ENCODE measurements around the gene MAP6. TPM values are rescaled to one million over a fixed set of nuclear protein-coding genes. Genes with fewer than 3 reads are reported as not detected.
A peak's percentile ranks its signal among the peaks of the same experiment; 100 is the strongest.

The MAP6 gene
- total RNA-seq, 2 donors from 2014 or later = 0.12 to 0.18 TPM

GRCh38 chr11:75549370-75549958 is 119.4 kb downstream of the MAP6 start:
- H3K27ac Mint-ChIP-seq = no peak overlapping the region
- ATAC-seq = no peak
- peaks cover 2% of the 10 kb centered on the region for H3K4me1 Mint-ChIP-seq
- no peak for DNase-seq
- H3K4me3 Mint-ChIP-seq = no peak overlapping the region
- H3K9me3 ChIP-seq (ENCODE audit: control insufficient read depth, low read length, poor library complexity, severe bottlenecking) = no peaks in the 10 kb centered on the region
- no peaks in the 10 kb centered on the region for H3K36me3 Mint-ChIP-seq (ENCODE audit: low read depth)
- H3K27me3 Mint-ChIP-seq = peaks cover 6% of the 10 kb centered on the region

DNA sequence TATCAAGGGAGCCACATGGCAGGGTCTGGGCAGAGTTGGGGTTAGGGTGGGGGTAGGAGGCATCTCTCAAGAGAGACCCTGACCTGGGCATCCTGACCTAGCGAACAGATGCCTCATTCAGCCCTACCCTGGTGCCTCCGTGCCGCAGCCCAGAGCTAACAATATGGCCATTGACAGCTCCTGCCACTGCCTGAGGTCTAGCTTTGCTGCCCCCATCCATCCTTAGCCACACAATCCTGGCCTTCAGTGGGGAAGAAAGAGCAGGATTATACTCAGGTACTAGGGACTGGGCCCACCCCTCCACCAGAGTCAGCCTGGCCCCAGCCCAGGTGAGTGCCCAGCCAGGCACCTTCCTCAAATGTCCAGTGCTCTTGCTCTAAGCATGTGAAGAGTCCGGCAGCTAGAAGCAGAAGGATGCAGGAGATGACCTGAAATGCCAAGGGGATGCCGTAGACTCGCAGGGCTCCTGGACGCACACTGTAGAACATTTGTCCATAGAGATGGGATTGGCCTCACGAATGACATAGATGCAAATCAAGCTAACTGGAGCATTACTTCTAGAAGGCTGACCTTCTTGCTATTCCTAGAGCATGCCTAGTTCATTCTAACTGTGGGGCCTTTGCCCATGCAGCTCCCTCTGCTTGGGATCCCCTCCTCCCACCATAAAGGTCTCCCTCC is 120.1 kb downstream of the MAP6 start:
- DNase-seq (no peak), ATAC-seq (no peak)
- Mint-ChIP-seq H3K27me3 (peaks cover 6% of the 10 kb centered on the region), H3K27ac (no peak overlapping the region), H3K36me3 (ENCODE audit: low read depth) (no peaks in the 10 kb centered on the region), H3K4me3 (no peak overlapping the region), H3K4me1 (peaks cover 2% of the 10 kb centered on the region)
- no peaks in the 10 kb centered on the region for H3K9me3 ChIP-seq (ENCODE audit: control insufficient read depth, low read length, poor library complexity, severe bottlenecking)

DNA sequence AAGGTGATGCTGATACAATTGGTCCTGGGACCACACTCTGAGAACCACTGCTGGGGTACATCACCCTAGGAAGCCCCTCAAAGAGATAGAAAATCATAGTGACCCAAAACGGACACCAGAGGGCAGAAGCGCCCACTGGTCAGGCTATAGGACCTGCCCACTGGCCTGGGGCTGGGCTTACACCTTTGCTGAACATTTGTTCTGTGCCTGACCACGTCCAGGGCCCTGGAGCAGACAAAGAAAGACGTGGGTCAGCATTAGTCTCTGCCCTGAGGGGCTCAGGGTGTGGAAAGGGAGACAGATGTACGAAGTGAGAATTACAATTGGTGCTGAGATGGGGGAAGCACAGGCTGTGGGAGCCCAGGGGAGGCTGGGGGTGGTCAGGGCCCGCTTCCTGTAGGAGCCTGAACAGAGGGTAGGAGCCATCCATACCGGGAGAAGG is 121.2 kb downstream of the MAP6 start:
- H3K27ac Mint-ChIP-seq = peak overlapping the region; percentile 78
- peaks cover 6% of the 10 kb centered on the region for H3K27me3 Mint-ChIP-seq
- no peak for DNase-seq
- H3K4me1 Mint-ChIP-seq = peaks cover 2% of the 10 kb centered on the region
- H3K9me3 ChIP-seq (ENCODE audit: control insufficient read depth, low read length, poor library complexity, severe bottlenecking) = no peaks in the 10 kb centered on the region
- peak; percentile 33 for ATAC-seq
- H3K4me3 Mint-ChIP-seq = no peak overlapping the region
- H3K36me3 Mint-ChIP-seq (ENCODE audit: low read depth) = no peaks in the 10 kb centered on the region

DNA sequence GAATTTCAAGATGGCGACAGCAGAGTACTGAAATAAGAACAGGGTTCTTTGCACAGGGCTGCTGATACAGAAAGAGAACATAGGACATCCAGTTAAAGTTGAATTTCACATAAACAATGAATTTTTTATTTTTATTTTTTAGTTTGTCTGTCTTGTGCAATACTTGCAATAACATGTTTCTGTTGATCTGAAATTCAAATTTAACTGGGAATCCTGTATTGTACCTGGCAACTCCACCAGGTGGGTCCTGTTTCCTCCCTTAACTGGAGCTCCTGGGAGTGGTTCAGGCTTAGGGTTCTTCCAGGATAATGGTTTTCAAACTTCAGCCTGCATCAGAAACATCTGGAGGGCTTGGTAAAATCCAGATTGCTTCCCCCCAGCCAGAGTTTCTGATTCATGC is 121.7 kb downstream of the MAP6 start:
- ATAC-seq (no peak), DNase-seq (no peak)
- Mint-ChIP-seq H3K36me3 (ENCODE audit: low read depth) (no peaks in the 10 kb centered on the region), H3K4me3 (no peak overlapping the region), H3K27me3 (peaks cover 6% of the 10 kb centered on the region), H3K4me1 (peaks cover 2% of the 10 kb centered on the region), H3K27ac (peak overlapping the region; percentile 78)
- H3K9me3 ChIP-seq (ENCODE audit: control insufficient read depth, low read length, poor library complexity, severe bottlenecking) = no peaks in the 10 kb centered on the region

DNA sequence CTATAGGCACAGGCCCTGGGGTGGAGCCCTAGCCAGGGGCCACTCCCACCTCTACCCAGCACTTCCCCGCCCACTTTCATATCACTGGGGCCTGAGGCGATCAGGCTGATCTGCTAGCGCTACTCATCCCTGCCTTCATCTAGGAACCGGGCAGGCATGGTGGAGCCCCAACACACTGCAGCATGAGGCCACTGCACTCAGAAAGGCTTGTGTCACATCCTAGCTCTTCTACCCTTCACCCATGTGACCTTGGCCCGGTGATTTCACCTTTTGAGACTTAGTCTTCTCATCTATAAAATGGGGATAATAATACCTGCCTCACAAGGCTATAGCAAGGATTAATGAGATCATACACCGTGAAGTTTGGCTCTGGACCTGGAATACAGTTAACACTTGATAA is 125.0 kb downstream of the MAP6 start:
- ATAC-seq = no peak
- H3K4me3 Mint-ChIP-seq = no peak overlapping the region

DNA sequence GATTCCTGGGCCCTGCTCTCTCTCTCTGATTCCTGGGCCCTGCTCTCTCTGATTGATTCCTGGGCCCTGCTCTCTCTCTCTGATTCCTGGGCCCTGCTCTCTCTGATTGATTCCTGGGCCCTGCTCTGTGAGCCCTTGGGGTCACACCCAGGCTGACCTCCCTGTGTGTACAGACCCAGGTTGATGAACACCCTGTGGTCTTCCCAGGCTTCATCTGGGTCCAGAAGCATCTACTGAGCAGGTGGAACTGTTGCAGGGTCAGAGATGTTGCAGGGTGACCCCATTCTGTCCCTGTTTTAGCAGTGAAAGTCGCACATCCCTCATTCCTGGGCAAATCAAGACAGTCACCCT is 126.8 kb downstream of the MAP6 start:
- H3K4me3 Mint-ChIP-seq = no peak overlapping the region
- no peak for ATAC-seq
- peaks cover 15% of the 10 kb centered on the region for H3K4me1 Mint-ChIP-seq
- no peaks in the 10 kb centered on the region for H3K36me3 Mint-ChIP-seq (ENCODE audit: low read depth)
- no peaks in the 10 kb centered on the region for H3K27me3 Mint-ChIP-seq
- no peaks in the 10 kb centered on the region for H3K9me3 ChIP-seq (ENCODE audit: control insufficient read depth, low read length, poor library complexity, severe bottlenecking)
- H3K27ac Mint-ChIP-seq = no peak overlapping the region
- DNase-seq = no peak

More for the DNA sequence above, 125.0 kb downstream of the MAP6 start:
- Mint-ChIP-seq H3K27ac (no peak overlapping the region), H3K27me3 (peaks cover 6% of the 10 kb centered on the region), H3K4me1 (no peaks in the 10 kb centered on the region), H3K36me3 (ENCODE audit: low read depth) (no peaks in the 10 kb centered on the region)
- DNase-seq = no peak
- no peaks in the 10 kb centered on the region for H3K9me3 ChIP-seq (ENCODE audit: control insufficient read depth, low read length, poor library complexity, severe bottlenecking)

- no peaks in the 10 kb centered on the region for H3K36me3 Mint-ChIP-seq (ENCODE audit: low read depth)
- no peak overlapping the region for H3K4me3 Mint-ChIP-seq
- ATAC-seq (no peak), DNase-seq (no peak)
- H3K4me1 Mint-ChIP-seq = peaks cover 21% of the 10 kb centered on the region
- no peaks in the 10 kb centered on the region for H3K9me3 ChIP-seq (ENCODE audit: control insufficient read depth, low read length, poor library complexity, severe bottlenecking)
- no peak overlapping the region for H3K27ac Mint-ChIP-seq
- H3K27me3 Mint-ChIP-seq = no peaks in the 10 kb centered on the region
Measured at GRCh38 chr11:75541193-75542087, 127.4 kb downstream of the MAP6 start.

- H3K27ac Mint-ChIP-seq = no peak overlapping the region
- ATAC-seq (no peak), DNase-seq (no peak)
- no peak overlapping the region for H3K4me3 Mint-ChIP-seq
- no peaks in the 10 kb centered on the region for H3K27me3 Mint-ChIP-seq
- no peaks in the 10 kb centered on the region for H3K9me3 ChIP-seq (ENCODE audit: control insufficient read depth, low read length, poor library complexity, severe bottlenecking)
- peaks cover 21% of the 10 kb centered on the region for H3K4me1 Mint-ChIP-seq
- no peaks in the 10 kb centered on the region for H3K36me3 Mint-ChIP-seq (ENCODE audit: low read depth)
Measured at GRCh38 chr11:75539459-75540334, 129.1 kb downstream of the MAP6 start.

GRCh38 chr11:75538150-75538942 is 130.5 kb downstream of the MAP6 start:
- no peak for ATAC-seq
- no peaks in the 10 kb centered on the region for H3K36me3 Mint-ChIP-seq (ENCODE audit: low read depth)
- no peak overlapping the region for H3K4me3 Mint-ChIP-seq
- H3K4me1 Mint-ChIP-seq = peaks cover 21% of the 10 kb centered on the region
- H3K9me3 ChIP-seq (ENCODE audit: control insufficient read depth, low read length, poor library complexity, severe bottlenecking) = no peaks in the 10 kb centered on the region
- H3K27me3 Mint-ChIP-seq = no peaks in the 10 kb centered on the region
- H3K27ac Mint-ChIP-seq = peak overlapping the region; percentile 90
- no peak for DNase-seq

DNA sequence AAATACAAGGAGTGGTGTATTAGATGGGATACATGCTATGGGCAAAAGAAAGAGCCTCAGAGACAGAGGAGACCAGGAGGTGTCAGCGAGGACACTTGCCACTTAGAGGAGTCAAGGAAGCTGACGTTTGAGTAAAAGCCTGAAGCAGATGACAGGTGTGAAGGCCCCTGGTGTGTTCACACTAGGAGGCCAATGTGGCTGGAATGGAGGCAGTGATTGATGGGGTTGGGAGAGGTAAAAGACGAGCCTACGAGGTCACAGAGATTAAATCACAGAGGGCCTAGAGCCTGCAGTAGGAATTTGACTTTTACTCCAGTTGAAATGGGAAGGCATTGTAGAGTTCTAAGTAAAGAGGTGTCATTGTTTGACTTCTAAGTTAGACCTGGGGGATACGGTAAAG is 131.1 kb downstream of the MAP6 start:
- Mint-ChIP-seq H3K27me3 (no peaks in the 10 kb centered on the region), H3K27ac (peak overlapping the region; percentile 90), H3K4me3 (no peak overlapping the region), H3K4me1 (peaks cover 21% of the 10 kb centered on the region), H3K36me3 (ENCODE audit: low read depth) (no peaks in the 10 kb centered on the region)
- H3K9me3 ChIP-seq (ENCODE audit: control insufficient read depth, low read length, poor library complexity, severe bottlenecking) = no peaks in the 10 kb centered on the region
- no peak for ATAC-seq
- DNase-seq = no peak
